ENCODE measurements around the gene EFNA3.
A peak's percentile ranks its signal among the peaks of the same experiment; 100 is the strongest.

EFNA3 gene

DNA sequence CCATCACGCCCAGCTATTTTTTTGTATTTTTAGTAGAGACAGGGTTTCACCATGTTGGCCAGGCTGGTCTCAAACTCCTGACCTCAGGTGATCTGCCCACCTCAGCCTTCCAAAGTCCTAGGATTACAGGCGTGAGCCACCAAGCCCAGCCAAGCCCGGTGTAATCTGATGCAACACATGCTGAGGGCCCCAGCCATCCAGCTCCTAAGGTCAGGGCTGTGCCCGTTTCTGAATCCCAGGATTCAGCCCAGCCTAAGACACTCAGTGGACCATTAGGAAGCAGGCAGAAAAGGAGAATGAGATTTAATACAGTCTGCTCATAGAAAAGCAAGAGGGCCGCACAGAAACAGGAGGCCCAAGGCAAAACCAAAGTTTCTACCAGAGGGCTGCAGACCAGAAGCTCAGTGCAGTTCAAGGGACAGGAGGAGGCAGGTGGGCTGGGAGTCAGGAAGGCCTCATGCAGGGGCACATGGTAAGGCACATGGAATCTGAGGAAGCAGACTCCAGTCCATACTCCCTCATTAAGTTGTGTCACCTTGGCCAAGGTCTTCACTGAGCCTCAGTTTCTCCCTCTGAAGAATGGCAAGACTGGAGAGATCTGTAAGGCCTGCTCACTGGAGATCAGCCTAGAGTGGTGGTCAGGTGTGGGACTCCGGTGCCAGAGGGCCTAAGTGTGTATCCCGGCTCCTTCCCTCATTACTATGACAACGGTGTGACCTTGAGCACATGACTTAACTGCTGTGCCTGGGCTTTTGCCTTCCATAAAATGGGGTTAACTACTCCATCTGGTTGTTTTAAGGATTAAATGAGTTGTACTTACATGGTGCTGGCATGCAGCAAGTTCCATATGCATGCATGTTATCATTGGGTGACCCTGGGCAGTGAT lies 29.9 kb upstream of the EFNA3 start:
- no peak for DNase-seq (ENCODE audit: low spot score)

GRCh38 chr1:155049651-155050559 lies 28.7 kb upstream of the EFNA3 start:
- peak; percentile 76 for DNase-seq (ENCODE audit: low spot score)

DNA sequence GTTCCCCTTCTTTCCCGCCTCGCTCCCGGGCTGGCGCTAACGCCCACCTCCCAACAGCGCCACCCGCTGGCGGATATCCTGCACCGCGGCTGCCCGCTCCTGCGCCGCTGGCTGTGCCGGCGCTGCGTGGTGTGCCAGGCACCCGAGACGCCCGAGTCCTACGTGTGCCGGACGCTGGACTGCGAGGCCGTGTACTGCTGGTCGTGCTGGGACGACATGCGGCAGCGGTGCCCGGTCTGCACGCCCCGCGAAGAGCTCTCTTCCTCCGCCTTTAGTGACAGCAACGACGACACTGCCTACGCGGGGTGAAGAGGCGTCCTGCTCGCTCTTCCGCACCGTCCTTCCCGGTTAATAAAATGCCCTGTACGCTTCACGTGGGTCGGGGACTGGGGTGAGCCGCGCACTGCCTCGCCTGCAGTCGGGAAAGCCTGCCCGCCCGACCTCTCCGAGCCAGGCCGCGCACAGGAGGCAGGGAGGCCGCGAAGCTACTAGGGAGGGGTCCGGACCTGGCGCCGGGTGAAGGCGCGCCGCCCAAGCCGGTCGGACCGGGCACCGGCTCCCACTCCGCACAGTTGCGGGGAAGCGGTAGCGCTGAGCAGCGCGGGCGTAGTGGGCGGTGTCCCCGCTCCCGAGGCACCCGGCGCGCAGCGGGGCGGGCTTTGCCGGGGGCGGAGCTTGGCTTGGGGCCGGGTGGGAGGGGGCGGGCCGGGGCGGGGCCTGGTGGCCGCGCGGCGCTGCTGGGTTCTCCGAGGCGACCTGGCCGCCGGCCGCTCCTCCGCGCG lies 27.9 kb upstream of the EFNA3 start, which contains the start of gene ADAM15:
Gene ADAM15, plus strand, starts transcription at position 757 of the 782 bp plus-strand sequence. CDS start 71 bp downstream, outside the sequence.
- peak; percentile 94 for DNase-seq (ENCODE audit: low spot score)

- no peak for DNase-seq (ENCODE audit: low spot score)
These were observed 27.3 kb upstream of the EFNA3 start for GRCh38 chr1:155051342-155051776.

GRCh38 chr1:155051777-155052398 lies 26.7 kb upstream of the EFNA3 start:
- peak; percentile 70 for DNase-seq (ENCODE audit: low spot score)

GRCh38 chr1:155052439-155053395 lies 25.9 kb upstream of the EFNA3 start:
- peak; percentile 32 for DNase-seq (ENCODE audit: low spot score)

DNA sequence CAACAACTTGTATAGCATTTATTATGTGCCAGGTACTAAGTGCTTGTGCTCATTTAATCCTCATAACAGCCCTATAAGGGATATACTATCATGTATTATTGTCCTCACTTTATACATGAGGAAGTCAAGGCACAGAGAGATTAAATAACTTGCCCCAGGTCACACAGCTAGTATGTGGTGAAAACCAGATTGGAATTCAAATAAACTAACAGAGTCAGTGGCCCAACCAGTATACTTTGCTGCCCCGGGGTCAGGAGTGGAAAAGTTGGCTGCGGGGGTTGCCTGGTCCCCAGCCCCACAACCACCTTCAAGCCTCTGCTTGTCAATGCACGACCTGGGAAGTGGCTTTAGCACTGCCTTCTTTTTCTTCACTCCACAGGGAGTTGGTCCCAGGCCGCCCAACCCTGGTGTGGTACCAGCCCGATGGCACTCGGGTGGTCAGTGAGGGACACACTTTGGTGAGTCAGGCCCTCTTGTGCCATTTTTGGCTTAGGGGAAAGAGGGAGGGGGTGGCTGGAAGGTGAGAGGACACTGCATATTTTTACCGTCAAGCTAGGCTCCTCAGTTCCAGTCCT lies 25.0 kb upstream of the EFNA3 start:
- no peak for DNase-seq (ENCODE audit: low spot score)

DNA sequence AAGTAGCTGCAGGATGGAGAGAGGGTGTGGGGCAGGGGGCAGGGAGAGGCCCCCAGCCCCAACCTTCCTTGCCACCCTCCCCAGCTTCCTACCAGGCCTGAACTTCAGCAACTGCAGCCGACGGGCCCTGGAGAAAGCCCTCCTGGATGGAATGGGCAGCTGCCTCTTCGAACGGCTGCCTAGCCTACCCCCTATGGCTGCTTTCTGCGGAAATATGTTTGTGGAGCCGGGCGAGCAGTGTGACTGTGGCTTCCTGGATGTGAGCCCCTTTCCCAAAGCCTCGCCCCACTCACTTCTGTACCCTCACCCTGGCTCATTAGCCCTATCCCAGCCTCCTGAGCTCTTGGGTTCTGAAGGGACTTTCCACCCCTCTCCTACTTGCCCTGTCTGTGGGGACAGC lies 21.5 kb upstream of the EFNA3 start:
- DNase-seq (ENCODE audit: low spot score), result no peak

DNA sequence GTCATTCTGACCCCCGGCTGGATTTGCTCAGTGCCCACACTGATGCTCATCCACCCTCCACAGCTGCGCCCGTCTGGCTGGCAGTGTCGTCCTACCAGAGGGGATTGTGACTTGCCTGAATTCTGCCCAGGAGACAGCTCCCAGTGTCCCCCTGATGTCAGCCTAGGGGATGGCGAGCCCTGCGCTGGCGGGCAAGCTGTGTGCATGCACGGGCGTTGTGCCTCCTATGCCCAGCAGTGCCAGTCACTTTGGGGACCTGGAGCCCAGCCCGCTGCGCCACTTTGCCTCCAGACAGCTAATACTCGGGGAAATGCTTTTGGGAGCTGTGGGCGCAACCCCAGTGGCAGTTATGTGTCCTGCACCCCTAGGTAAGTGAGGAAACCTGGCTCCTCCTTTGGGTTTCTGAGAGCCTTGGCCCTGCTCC lies 20.8 kb upstream of the EFNA3 start:
- no peak for DNase-seq (ENCODE audit: low spot score)

- no peak for DNase-seq (ENCODE audit: low spot score)
These were observed 17.9 kb upstream of the EFNA3 start for GRCh38 chr1:155060736-155061135.

GRCh38 chr1:155061381-155062150 lies 17.1 kb upstream of the EFNA3 start:
- peak; percentile 85 for DNase-seq (ENCODE audit: low spot score)

- no peak for DNase-seq (ENCODE audit: low spot score)
These were observed 16.4 kb upstream of the EFNA3 start for GRCh38 chr1:155062151-155062686.

DNA sequence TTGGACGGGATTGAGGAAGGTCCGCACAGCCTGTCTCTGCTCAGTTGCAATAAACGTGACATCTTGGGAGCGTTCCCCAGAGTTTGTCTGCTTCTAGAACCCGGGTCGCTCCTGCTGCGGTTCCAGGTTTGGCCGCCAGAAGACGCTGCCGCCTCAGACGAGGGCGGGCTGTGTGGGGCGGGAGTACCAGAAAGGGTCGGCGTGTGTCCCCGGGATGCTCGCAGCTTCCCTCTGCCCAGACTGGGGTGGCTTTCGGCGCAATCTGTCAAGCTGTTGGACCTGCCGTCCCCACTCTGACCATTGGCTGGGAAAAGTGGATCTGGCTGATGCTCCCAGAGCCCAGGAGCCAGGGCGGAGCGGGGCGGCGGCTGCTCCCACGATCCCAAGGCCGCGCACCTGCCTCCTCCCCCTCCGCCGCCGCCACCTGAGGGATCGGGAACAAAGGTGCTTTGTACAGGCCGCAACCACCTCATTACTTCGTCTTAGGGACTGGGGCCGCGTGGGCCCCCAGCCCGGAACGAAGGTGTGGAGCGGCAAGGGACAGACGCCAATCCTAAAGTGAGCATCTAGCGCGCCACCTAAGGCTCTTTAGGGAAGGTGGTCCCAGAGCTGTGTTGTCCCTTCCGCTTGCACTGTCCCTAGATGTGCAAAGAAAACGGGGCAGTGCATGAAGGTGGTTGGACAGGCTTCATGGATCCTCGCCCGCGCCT lies 15.8 kb upstream of the EFNA3 start:
- DNase-seq (ENCODE audit: low spot score), result peak; percentile 77

DNA sequence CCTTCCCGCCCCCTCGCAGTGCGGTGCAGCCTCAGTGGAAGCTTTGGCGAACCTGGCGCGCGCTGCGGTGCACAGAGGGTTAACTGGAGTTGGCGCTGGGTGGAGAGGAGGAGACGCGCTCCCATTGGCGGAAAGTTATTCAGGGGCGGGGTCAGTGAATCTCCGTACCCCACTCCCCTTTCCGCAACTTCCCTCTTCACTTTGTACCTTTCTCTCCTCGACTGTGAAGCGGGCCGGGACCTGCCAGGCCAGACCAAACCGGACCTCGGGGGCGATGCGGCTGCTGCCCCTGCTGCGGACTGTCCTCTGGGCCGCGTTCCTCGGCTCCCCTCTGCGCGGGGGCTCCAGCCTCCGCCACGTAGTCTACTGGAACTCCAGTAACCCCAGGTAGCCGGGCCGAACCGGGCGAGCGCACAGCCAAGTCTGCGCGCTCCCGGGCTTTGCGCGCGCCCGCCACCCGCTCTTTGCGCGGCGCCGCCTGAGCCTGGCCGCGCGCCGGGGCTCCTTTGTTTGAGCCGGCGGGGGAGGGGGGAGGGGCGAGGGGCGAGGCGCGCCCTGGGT lies 15.0 kb upstream of the EFNA3 start, which contains the start of gene EFNA4:
Gene EFNA4, plus strand, starts transcription at position 191 of the 561 bp plus-strand sequence. Its CDS starts 84 bp downstream, at position 275.
- peak; percentile 97 for DNase-seq (ENCODE audit: low spot score)

DNA sequence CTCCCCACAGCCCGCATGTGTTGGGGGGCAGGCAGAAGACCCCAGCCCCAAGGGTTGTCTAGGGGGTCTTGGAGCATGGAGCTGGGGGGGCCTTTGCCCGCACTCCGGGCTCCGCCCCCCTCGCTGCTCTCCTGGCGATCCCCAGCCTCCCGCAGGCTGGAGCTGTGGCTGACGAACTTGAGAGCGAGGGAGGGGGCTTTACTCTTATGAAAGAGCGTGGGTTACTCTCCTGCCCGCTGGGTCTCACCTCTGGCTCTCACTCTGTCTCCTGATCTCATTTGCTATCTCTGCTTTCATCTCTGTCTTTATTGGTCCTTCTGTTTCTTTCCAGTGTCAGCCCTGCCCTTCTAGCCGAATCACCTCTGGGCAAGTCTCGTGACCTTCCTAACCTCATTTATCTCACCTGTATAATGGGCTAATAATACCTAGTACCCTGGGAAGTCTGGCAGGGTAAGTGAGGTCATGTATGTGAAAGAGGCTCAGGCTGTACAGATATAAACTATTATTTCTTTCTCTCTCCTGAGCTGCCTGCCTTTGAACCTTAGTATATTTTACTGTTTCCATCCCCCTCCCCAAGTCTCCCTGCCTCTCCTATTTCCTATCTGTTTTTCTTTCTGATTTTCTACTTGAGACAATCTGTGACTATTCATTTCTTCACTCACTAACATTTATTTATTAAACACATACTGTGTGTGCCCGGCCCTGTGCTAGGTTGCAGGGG lies 14.4 kb upstream of the EFNA3 start:
- DNase-seq (ENCODE audit: low spot score), result peak; percentile 57

- no peak for DNase-seq (ENCODE audit: low spot score)
These were observed 13.7 kb upstream of the EFNA3 start for GRCh38 chr1:155064832-155065429.

Measured in hepatic stellate cell (primary cell).